Neural cell (in vitro differentiated cells): ENCODE results near the gene FOXO1. TPM values are rescaled to one million over a fixed set of nuclear protein-coding genes. Genes with fewer than 3 reads are reported as not detected.

Source experiments
- H2AFZ ChIP-seq: fragments of 200-600, 300-800 bp; sonication (generic), shearing (Covaris generic); 2 replicates; pipeline ENCODE4 v1.6.0; 2014; ENCODE audit warnings: low read depth, mild to moderate bottlenecking, antibody characterized with exemption, low read length, moderate library complexity
- H3F3A ChIP-seq: fragments of 200-600 bp; shearing (Covaris generic); 2 replicates; pipeline ENCODE4 v1.6.1; 2016; ENCODE audit warnings: mild to moderate bottlenecking, moderate library complexity, mixed read lengths, antibody characterized with exemption, low read length; ENCODE audit not compliant: insufficient read depth, poor library complexity, severe bottlenecking
- H3K27ac ChIP-seq: fragments of 200-600, 300-800 bp; sonication (generic), shearing (Covaris generic); 2 replicates; pipeline ENCODE4 v1.5.1; 2014; ENCODE audit warnings: mild to moderate bottlenecking, low read length, moderate library complexity
- H3K27me3 ChIP-seq: fragments of 300-800, 200-600 bp; sonication (generic), shearing (Covaris generic); 2 replicates; pipeline ENCODE4 v1.6.0; 2014; ENCODE audit warnings: mild to moderate bottlenecking, low read depth, low read length, moderate library complexity; ENCODE audit not compliant: insufficient read depth
- H3K36me3 ChIP-seq: fragments of 300-800, 200-600 bp; sonication (generic), shearing (Covaris generic); 2 replicates; pipeline ENCODE4 v1.5.1; 2014; ENCODE audit warnings: mild to moderate bottlenecking, antibody characterized with exemption, low read length, moderate library complexity; ENCODE audit not compliant: insufficient read depth
- H3K4me2 ChIP-seq: fragments of 300-800, 200-600 bp; sonication (generic), shearing (Covaris generic); 2 replicates; pipeline ENCODE4 v1.6.0; 2014; ENCODE audit warnings: mild to moderate bottlenecking, low read length
- H3K4me3 ChIP-seq: fragments of 300-800, 200-600 bp; sonication (generic), shearing (Covaris generic); 2 replicates; pipeline ENCODE4 v1.5.1; 2014; ENCODE audit warnings: mild to moderate bottlenecking, low read length, moderate library complexity
- H3K79me2 ChIP-seq: fragments of 200-600 bp; shearing (Covaris generic); replicated peaks from 2 replicates; pipeline ENCODE4 v1.6.0; 2014; ENCODE audit warnings: mild to moderate bottlenecking, low read length, moderate library complexity; ENCODE audit not compliant: insufficient read depth
- H3K9ac ChIP-seq: fragments of 300-800, 200-600 bp; sonication (generic), shearing (Covaris generic); 2 replicates; pipeline ENCODE4 v1.6.1; 2016; ENCODE audit warnings: mild to moderate bottlenecking, low read length, mixed read lengths
- H3K9me2 ChIP-seq: fragments of 200-600 bp; shearing (Covaris generic); 2 replicates; pipeline ENCODE4 v1.6.1; 2016; ENCODE audit warnings: mild to moderate bottlenecking, low read length, mixed read lengths; ENCODE audit not compliant: insufficient read depth
- H3K9me3 ChIP-seq: fragments of 200-600, 300-800 bp; sonication (generic), shearing (Covaris generic); 2 replicates; pipeline ENCODE4 v1.6.1; 2016; ENCODE audit warnings: mild to moderate bottlenecking, mixed run types, low read length, moderate library complexity, mixed read lengths
- H4K20me1 ChIP-seq: fragments of 200-600 bp; shearing (Covaris generic); 2 replicates; pipeline ENCODE4 v1.6.1; 2016; ENCODE audit warnings: mild to moderate bottlenecking, mixed run types; ENCODE audit not compliant: insufficient read depth
- EP300 ChIP-seq: fragments of 450-650 bp; conservative IDR thresholded peaks from 2 replicates; pipeline ENCODE4 v1.6.1; 2014; ENCODE audit warnings: antibody characterized with exemption, mild to moderate bottlenecking, moderate library complexity; ENCODE audit not compliant: poor library complexity, severe bottlenecking
- EZH2 ChIP-seq: fragments of 200-600, 300-800 bp; shearing (Covaris generic), sonication (generic); IDR thresholded peaks from 2 replicates; pipeline ENCODE4 v1.6.1; 2014; ENCODE audit warnings: antibody characterized with exemption, low read length, borderline replicate concordance, mild to moderate bottlenecking; ENCODE audit not compliant: insufficient read depth, poor library complexity, severe bottlenecking
- MXI1 ChIP-seq: fragments of 450-650 bp; conservative IDR thresholded peaks from 2 replicates; pipeline ENCODE4 v1.6.1; 2014; ENCODE audit warnings: antibody characterized with exemption, mild to moderate bottlenecking; ENCODE audit not compliant: poor library complexity, severe bottlenecking
- POLR2AphosphoS5 ChIP-seq: IDR thresholded peaks from 2 replicates; pipeline ENCODE4 v1.6.1; 2012
- RAD21 ChIP-seq: fragments of 450-650 bp; conservative IDR thresholded peaks from 2 replicates; pipeline ENCODE4 v1.6.1; 2014; ENCODE audit warnings: antibody characterized with exemption, mild to moderate bottlenecking, moderate library complexity
- SMC3 ChIP-seq: fragments of 450-650 bp; conservative IDR thresholded peaks from 2 replicates; pipeline ENCODE4 v1.6.1; 2014; ENCODE audit warnings: antibody characterized with exemption, mild to moderate bottlenecking, moderate library complexity; ENCODE audit not compliant: poor library complexity
- TAF1 ChIP-seq: IDR thresholded peaks from 2 replicates; pipeline ENCODE4 v1.6.1; 2012; ENCODE audit warnings: low read depth
- polyA plus RNA-seq: library from polyadenylated mRNA; depleted of rRNA; stranded (reverse); fragments of >200 nt; gene quantifications from 2 replicates; pipeline ENCODE4 v1.2.3, GENCODE V29; 2014
- TF ChIP-seq, protein P1 (sequence below): fragments of 450-650 bp; IDR thresholded peaks from 2 replicates; pipeline ENCODE4 v1.5.1; 2014; ENCODE audit warnings: antibody characterized with exemption, mild to moderate bottlenecking, moderate library complexity; ENCODE audit not compliant: poor library complexity, severe bottlenecking
- TF ChIP-seq, protein P2 (sequence below): IDR thresholded peaks from 2 replicates; pipeline ENCODE4 v1.6.1; 2012; ENCODE audit warnings: borderline replicate concordance

FOXO1 gene
- polyA plus RNA-seq, 1 donor from 2014 or later = 1.2 TPM

DNA sequence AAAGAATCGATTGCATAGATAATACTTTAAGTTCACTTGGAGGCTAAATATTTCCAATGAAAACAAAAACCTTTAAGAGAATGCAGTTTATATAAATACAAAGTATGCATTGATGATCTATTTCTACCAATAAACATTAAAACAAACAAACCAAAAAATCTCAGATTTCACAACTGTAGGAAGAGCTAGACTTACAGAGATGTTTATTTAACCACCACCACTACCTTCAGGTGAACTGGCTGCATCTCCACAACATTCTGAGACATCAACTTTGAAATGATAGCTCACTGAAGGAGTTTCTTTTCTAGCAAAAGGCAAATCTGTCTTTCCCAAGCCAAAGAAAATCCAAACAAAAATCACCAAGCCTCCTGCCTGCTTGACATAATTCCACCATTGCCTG, 44.2 kb downstream of the FOXO1 start:
- no peak overlapping the region for H3K4me3 ChIP-seq
- H3K4me2 ChIP-seq = no peak overlapping the region
- H3K9ac ChIP-seq = no peak overlapping the region
- H3K27ac ChIP-seq = no peak overlapping the region
- no peaks in the 10 kb centered on the region for H4K20me1 ChIP-seq
- H3K27me3 ChIP-seq = no peaks in the 10 kb centered on the region
- H3K36me3 ChIP-seq = no peaks in the 10 kb centered on the region
- no peaks in the 10 kb centered on the region for H3K9me3 ChIP-seq
- H3K9me2 ChIP-seq = no peaks in the 10 kb centered on the region
- TF ChIP-seq POLR2AphosphoS5 = no peak
- TF ChIP-seq SMC3 = no peak
- TF ChIP-seq, protein P1, sequence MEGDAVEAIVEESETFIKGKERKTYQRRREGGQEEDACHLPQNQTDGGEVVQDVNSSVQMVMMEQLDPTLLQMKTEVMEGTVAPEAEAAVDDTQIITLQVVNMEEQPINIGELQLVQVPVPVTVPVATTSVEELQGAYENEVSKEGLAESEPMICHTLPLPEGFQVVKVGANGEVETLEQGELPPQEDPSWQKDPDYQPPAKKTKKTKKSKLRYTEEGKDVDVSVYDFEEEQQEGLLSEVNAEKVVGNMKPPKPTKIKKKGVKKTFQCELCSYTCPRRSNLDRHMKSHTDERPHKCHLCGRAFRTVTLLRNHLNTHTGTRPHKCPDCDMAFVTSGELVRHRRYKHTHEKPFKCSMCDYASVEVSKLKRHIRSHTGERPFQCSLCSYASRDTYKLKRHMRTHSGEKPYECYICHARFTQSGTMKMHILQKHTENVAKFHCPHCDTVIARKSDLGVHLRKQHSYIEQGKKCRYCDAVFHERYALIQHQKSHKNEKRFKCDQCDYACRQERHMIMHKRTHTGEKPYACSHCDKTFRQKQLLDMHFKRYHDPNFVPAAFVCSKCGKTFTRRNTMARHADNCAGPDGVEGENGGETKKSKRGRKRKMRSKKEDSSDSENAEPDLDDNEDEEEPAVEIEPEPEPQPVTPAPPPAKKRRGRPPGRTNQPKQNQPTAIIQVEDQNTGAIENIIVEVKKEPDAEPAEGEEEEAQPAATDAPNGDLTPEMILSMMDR = no peak
- TF ChIP-seq RAD21 = no peak
- TF ChIP-seq MXI1 = no peak
- TF ChIP-seq EP300 = no peak
- TF ChIP-seq TAF1 = no peak
- TF ChIP-seq, protein P2, sequence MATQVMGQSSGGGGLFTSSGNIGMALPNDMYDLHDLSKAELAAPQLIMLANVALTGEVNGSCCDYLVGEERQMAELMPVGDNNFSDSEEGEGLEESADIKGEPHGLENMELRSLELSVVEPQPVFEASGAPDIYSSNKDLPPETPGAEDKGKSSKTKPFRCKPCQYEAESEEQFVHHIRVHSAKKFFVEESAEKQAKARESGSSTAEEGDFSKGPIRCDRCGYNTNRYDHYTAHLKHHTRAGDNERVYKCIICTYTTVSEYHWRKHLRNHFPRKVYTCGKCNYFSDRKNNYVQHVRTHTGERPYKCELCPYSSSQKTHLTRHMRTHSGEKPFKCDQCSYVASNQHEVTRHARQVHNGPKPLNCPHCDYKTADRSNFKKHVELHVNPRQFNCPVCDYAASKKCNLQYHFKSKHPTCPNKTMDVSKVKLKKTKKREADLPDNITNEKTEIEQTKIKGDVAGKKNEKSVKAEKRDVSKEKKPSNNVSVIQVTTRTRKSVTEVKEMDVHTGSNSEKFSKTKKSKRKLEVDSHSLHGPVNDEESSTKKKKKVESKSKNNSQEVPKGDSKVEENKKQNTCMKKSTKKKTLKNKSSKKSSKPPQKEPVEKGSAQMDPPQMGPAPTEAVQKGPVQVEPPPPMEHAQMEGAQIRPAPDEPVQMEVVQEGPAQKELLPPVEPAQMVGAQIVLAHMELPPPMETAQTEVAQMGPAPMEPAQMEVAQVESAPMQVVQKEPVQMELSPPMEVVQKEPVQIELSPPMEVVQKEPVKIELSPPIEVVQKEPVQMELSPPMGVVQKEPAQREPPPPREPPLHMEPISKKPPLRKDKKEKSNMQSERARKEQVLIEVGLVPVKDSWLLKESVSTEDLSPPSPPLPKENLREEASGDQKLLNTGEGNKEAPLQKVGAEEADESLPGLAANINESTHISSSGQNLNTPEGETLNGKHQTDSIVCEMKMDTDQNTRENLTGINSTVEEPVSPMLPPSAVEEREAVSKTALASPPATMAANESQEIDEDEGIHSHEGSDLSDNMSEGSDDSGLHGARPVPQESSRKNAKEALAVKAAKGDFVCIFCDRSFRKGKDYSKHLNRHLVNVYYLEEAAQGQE = no peak
- TF ChIP-seq EZH2 = no peak
- no peaks in the 10 kb centered on the region for H3K79me2 ChIP-seq
- H3F3A ChIP-seq = no peaks in the 10 kb centered on the region
- no peak overlapping the region for H2AFZ ChIP-seq

DNA sequence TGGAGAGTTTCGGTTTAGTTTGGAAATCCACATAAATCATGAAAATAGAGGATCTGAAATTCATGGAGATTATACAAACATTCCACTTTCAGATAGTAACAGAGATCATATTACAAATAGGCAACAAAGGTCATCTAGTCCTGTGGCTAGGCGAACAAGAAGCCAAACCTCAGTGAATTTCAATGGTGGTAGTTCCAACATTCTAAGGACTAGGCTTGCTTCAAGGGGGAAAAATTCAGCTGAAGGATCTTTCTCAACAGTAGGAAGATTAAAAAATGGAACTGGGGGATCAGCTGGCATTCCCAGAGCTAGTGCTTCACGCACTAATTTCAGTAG, 47.0 kb downstream of the FOXO1 start:
- no peak overlapping the region for H2AFZ ChIP-seq
- H4K20me1 ChIP-seq = no peaks in the 10 kb centered on the region
- H3K9ac ChIP-seq = no peak overlapping the region
- no peaks in the 10 kb centered on the region for H3K9me3 ChIP-seq
- no peaks in the 10 kb centered on the region for H3K79me2 ChIP-seq
- no peak overlapping the region for H3K4me3 ChIP-seq
- H3K27me3 ChIP-seq = no peaks in the 10 kb centered on the region
- no peaks in the 10 kb centered on the region for H3K9me2 ChIP-seq
- TF ChIP-seq EZH2 = no peak
- no peak for TF ChIP-seq POLR2AphosphoS5
- no peak for TF ChIP-seq SMC3
- TF ChIP-seq RAD21 = no peak
- TF ChIP-seq, protein P2 = no peak
- TF ChIP-seq MXI1 = no peak
- no peak for TF ChIP-seq EP300
- TF ChIP-seq, protein P1 = no peak
- no peak for TF ChIP-seq TAF1
- H3F3A ChIP-seq = no peaks in the 10 kb centered on the region
- no peak overlapping the region for H3K27ac ChIP-seq
- no peak overlapping the region for H3K4me2 ChIP-seq
- H3K36me3 ChIP-seq = no peaks in the 10 kb centered on the region
